GM21381 (cell line): ENCODE results near the gene RLN2.
A peak's percentile ranks its signal among the peaks of the same experiment; 100 is the strongest.

Source experiments
- ATAC-seq: cut with Tn5 transposase; IDR thresholded peaks from one replicate; pipeline ENCODE4 v1.9.1; 2021; ENCODE audit warnings: mild to moderate bottlenecking, moderate library complexity; ENCODE audit not compliant: unreplicated experiment

The RLN2 gene

GRCh38 chr9:5269249-5269715 is 35.2 kb downstream of the RLN2 start:
- no peak for ATAC-seq

- no peak for ATAC-seq
These were observed 38.6 kb downstream of the RLN2 start for GRCh38 chr9:5265939-5266338.

- ATAC-seq: peak; percentile 53
These were observed 40.3 kb downstream of the RLN2 start for GRCh38 chr9:5264219-5264595.

GRCh38 chr9:5263351-5264218 is 40.9 kb downstream of the RLN2 start:
- peak; percentile 42 for ATAC-seq
